GM12878 (cell line): ENCODE data around the gene EML3.

Experiments used
- BACH1 ChIP-seq: fragments of 450-650 bp; IDR thresholded peaks from 2 replicates; pipeline ENCODE4 v1.6.1; 2017; ENCODE audit warnings: mild to moderate bottlenecking, borderline replicate concordance
- CEBPB ChIP-seq, 2 experiments: fragments of 150-350 bp in 1 of 2; IDR thresholded peaks; 2 replicates each; pipeline ENCODE4 v1.6.1; 2012 to 2014; ENCODE audit warnings: low read depth in 2 of 2, low read length in 2 of 2, borderline replicate concordance in 1 of 2, inconsistent platforms in 1 of 2
- FOS ChIP-seq: IDR thresholded peaks from 3 replicates; pipeline ENCODE4 v1.6.1; 2011; ENCODE audit warnings: borderline replicate concordance; ENCODE audit not compliant: insufficient read length; ENCODE audit errors: extremely low read depth
- FOXM1 ChIP-seq: IDR thresholded peaks from 2 replicates; pipeline ENCODE4 v1.6.1; 2012; ENCODE audit warnings: low read depth, mild to moderate bottlenecking, inconsistent platforms, low read length, moderate library complexity
- NFYB ChIP-seq: IDR thresholded peaks from 2 replicates; pipeline ENCODE4 v1.6.1; 2011; ENCODE audit warnings: low read depth, mild to moderate bottlenecking, low read length, improper control_type of control experiment, moderate library complexity; ENCODE audit not compliant: insufficient read depth
- NR2F1 ChIP-seq: fragments of 450-650 bp; conservative IDR thresholded peaks from 2 replicates; pipeline ENCODE4 v1.6.1; 2017; ENCODE audit warnings: mild to moderate bottlenecking
- SREBF1 ChIP-seq: IDR thresholded peaks from 2 replicates; pipeline ENCODE4 v1.6.1; 2012; ENCODE audit warnings: mild to moderate bottlenecking, low read length
- TAF1 ChIP-seq: IDR thresholded peaks from 2 replicates; pipeline ENCODE4 v1.6.1; 2011; ENCODE audit warnings: mild to moderate bottlenecking, low read depth, low read length, borderline replicate concordance
- TF ChIP-seq, protein P1 (sequence below), 3 experiments: IDR thresholded peaks in 2 of 3; conservative IDR thresholded peaks in 1 of 3; 2 replicates each; pipeline ENCODE4 v1.5.1; 2011; ENCODE audit warnings: low read depth in 3 of 3, low read length in 3 of 3, mild to moderate bottlenecking in 3 of 3, control low read depth in 2 of 3, moderate library complexity in 2 of 3, inconsistent platforms in 1 of 3, mixed read lengths in 1 of 3; ENCODE audit not compliant: control insufficient read depth in 2 of 3, insufficient read depth in 1 of 3; ENCODE audit errors: extremely low read depth in 1 of 3
- TF ChIP-seq, protein P2 (sequence below): IDR thresholded peaks from 2 replicates; pipeline ENCODE4 v1.6.1; 2012; ENCODE audit warnings: mild to moderate bottlenecking, low read depth, low read length
- TF ChIP-seq, protein P3 (sequence below): fragments of 450-650 bp; IDR thresholded peaks from 2 replicates; pipeline ENCODE4 v1.6.1; 2017; ENCODE audit warnings: antibody characterized with exemption, mild to moderate bottlenecking, moderate library complexity

DNA sequence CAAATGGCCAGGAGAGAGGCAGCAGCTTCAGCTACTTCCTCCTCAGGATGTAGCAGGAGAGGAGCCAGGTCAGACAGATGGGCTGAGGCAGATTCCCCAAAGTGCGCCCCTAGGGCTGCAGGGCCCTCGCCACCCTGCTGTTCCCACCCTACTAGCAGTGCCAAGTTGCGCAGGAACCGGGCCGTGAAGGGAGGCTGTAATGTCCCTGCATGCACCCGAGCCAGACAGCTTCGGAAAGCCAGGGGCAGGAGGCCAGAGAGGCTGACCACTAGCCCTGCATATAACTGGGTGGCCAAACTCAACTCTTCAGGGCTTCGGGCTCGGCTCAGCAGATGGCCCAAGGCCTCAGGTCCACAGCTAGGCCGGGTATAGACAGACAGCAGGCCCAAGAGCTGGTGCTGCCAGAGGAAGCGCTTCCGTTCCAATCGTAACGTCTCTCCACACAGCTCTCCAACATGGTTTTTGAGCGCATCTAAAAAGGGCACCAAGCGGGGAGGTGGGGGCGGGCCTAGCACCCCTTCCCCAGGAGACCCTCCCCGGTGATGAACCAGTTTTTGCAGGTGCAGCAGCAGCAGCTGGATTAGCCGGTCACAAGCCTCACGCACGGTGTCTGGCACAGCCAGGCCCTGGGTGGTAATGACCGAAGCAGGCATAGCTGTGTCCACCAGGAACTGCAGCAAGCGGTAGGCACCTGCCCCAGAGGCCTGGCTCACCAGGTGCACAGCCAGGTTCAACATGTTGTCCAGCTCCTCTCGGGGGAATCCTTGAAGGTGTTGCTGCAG is 35.8 kb upstream of the EML3 start:
- TF ChIP-seq FOXM1: no peak
- no peak for TF ChIP-seq FOS
- TF ChIP-seq TAF1: no peak
- TF ChIP-seq CEBPB (IDR thresholded peaks at IDR 0.05; ENCODE audit: borderline replicate concordance in 1 of 2, low read depth in 2 of 2, low read length in 2 of 2): no peak
- TF ChIP-seq NR2F1: no peak
- TF ChIP-seq, protein P1, sequence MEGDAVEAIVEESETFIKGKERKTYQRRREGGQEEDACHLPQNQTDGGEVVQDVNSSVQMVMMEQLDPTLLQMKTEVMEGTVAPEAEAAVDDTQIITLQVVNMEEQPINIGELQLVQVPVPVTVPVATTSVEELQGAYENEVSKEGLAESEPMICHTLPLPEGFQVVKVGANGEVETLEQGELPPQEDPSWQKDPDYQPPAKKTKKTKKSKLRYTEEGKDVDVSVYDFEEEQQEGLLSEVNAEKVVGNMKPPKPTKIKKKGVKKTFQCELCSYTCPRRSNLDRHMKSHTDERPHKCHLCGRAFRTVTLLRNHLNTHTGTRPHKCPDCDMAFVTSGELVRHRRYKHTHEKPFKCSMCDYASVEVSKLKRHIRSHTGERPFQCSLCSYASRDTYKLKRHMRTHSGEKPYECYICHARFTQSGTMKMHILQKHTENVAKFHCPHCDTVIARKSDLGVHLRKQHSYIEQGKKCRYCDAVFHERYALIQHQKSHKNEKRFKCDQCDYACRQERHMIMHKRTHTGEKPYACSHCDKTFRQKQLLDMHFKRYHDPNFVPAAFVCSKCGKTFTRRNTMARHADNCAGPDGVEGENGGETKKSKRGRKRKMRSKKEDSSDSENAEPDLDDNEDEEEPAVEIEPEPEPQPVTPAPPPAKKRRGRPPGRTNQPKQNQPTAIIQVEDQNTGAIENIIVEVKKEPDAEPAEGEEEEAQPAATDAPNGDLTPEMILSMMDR (IDR thresholded peaks at IDR 0.05 in 2 of 3, conservative IDR thresholded peaks at IDR 0.05 in 1 of 3; ENCODE audit: control insufficient read depth in 2 of 3, extremely low read depth in 1 of 3, insufficient read depth in 1 of 3, low read depth in 3 of 3, low read length in 3 of 3): no peak
- TF ChIP-seq, protein P2, sequence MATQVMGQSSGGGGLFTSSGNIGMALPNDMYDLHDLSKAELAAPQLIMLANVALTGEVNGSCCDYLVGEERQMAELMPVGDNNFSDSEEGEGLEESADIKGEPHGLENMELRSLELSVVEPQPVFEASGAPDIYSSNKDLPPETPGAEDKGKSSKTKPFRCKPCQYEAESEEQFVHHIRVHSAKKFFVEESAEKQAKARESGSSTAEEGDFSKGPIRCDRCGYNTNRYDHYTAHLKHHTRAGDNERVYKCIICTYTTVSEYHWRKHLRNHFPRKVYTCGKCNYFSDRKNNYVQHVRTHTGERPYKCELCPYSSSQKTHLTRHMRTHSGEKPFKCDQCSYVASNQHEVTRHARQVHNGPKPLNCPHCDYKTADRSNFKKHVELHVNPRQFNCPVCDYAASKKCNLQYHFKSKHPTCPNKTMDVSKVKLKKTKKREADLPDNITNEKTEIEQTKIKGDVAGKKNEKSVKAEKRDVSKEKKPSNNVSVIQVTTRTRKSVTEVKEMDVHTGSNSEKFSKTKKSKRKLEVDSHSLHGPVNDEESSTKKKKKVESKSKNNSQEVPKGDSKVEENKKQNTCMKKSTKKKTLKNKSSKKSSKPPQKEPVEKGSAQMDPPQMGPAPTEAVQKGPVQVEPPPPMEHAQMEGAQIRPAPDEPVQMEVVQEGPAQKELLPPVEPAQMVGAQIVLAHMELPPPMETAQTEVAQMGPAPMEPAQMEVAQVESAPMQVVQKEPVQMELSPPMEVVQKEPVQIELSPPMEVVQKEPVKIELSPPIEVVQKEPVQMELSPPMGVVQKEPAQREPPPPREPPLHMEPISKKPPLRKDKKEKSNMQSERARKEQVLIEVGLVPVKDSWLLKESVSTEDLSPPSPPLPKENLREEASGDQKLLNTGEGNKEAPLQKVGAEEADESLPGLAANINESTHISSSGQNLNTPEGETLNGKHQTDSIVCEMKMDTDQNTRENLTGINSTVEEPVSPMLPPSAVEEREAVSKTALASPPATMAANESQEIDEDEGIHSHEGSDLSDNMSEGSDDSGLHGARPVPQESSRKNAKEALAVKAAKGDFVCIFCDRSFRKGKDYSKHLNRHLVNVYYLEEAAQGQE: no peak
- TF ChIP-seq, protein P3, sequence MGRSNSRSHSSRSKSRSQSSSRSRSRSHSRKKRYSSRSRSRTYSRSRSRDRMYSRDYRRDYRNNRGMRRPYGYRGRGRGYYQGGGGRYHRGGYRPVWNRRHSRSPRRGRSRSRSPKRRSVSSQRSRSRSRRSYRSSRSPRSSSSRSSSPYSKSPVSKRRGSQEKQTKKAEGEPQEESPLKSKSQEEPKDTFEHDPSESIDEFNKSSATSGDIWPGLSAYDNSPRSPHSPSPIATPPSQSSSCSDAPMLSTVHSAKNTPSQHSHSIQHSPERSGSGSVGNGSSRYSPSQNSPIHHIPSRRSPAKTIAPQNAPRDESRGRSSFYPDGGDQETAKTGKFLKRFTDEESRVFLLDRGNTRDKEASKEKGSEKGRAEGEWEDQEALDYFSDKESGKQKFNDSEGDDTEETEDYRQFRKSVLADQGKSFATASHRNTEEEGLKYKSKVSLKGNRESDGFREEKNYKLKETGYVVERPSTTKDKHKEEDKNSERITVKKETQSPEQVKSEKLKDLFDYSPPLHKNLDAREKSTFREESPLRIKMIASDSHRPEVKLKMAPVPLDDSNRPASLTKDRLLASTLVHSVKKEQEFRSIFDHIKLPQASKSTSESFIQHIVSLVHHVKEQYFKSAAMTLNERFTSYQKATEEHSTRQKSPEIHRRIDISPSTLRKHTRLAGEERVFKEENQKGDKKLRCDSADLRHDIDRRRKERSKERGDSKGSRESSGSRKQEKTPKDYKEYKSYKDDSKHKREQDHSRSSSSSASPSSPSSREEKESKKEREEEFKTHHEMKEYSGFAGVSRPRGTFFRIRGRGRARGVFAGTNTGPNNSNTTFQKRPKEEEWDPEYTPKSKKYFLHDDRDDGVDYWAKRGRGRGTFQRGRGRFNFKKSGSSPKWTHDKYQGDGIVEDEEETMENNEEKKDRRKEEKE: no peak
- TF ChIP-seq NFYB: no peak
- TF ChIP-seq BACH1: no peak
- TF ChIP-seq SREBF1: no peak
